ENCODE results near the gene PIAS4.

PIAS4 gene

GRCh38 chr19:3977242-3978143 is 30.0 kb upstream of the PIAS4 start:
- no peak for DNase-seq (ENCODE audit: low read depth in 3 of 3)

- DNase-seq (ENCODE audit: low read depth in 3 of 3) = no peak
These were observed 29.4 kb upstream of the PIAS4 start for GRCh38 chr19:3978145-3978544.

- DNase-seq (ENCODE audit: low read depth in 3 of 3) = no peak
These were observed 28.3 kb upstream of the PIAS4 start for GRCh38 chr19:3979289-3979673.

- no peak for DNase-seq (ENCODE audit: low read depth in 3 of 3)
These were observed 27.7 kb upstream of the PIAS4 start for GRCh38 chr19:3979674-3980352.

GRCh38 chr19:3980353-3981251 is 26.9 kb upstream of the PIAS4 start:
- no peak for DNase-seq (ENCODE audit: low read depth in 3 of 3)

- DNase-seq (ENCODE audit: low read depth in 3 of 3) = no peak
These were observed 26.2 kb upstream of the PIAS4 start for GRCh38 chr19:3981373-3981735.

- DNase-seq (ENCODE audit: low read depth in 3 of 3) = no peak
These were observed 25.5 kb upstream of the PIAS4 start for GRCh38 chr19:3981736-3982681.

- no peak for DNase-seq (ENCODE audit: low read depth in 3 of 3)
These were observed 24.6 kb upstream of the PIAS4 start for GRCh38 chr19:3982701-3983541.

GRCh38 chr19:3983542-3983914 is 24.0 kb upstream of the PIAS4 start:
- DNase-seq (ENCODE audit: low read depth in 3 of 3) = no peak

- no peak for DNase-seq (ENCODE audit: low read depth in 3 of 3)
These were observed 23.5 kb upstream of the PIAS4 start for GRCh38 chr19:3983936-3984583.

GRCh38 chr19:3984584-3984907 is 23.0 kb upstream of the PIAS4 start:
- no peak for DNase-seq (ENCODE audit: low read depth in 3 of 3)

GRCh38 chr19:3984908-3985642 is 22.5 kb upstream of the PIAS4 start, which contains the start of gene EEF2:
Gene EEF2 (minus strand): TSS chr19:3985463. CDS start chr19:3985380, 83 bp downstream.
- DNase-seq (ENCODE audit: low read depth in 3 of 3) = peak; percentile 78 to 86 (median 81)

- no peak for DNase-seq (ENCODE audit: low read depth in 3 of 3)
These were observed 21.8 kb upstream of the PIAS4 start for GRCh38 chr19:3985643-3986259.

- no peak for DNase-seq (ENCODE audit: low read depth in 3 of 3)
These were observed 21.1 kb upstream of the PIAS4 start for GRCh38 chr19:3986260-3987041.

GRCh38 chr19:3987619-3988371 is 19.7 kb upstream of the PIAS4 start:
- DNase-seq (ENCODE audit: low read depth in 3 of 3) = peak; percentile 73 to 85 (median 78)

GRCh38 chr19:3990815-3991117 is 16.8 kb upstream of the PIAS4 start:
- DNase-seq (ENCODE audit: low read depth in 3 of 3) = no peak

GRCh38 chr19:3995607-3996006 is 11.9 kb upstream of the PIAS4 start:
- DNase-seq (ENCODE audit: low read depth in 3 of 3) = no peak
